GM18519 (cell line): ENCODE results near the gene TUBA1A.
"Not testable (repeated sequence)": the region's sequence is repeated elsewhere in the genome, so short reads cannot be mapped to it uniquely, and the experiment has no call there.

ENCODE experiments used
- ATAC-seq: cut with Tn5 transposase; IDR thresholded peaks from one replicate; pipeline ENCODE4 v1.9.1; 2021; ENCODE audit warnings: mild to moderate bottlenecking, moderate library complexity; ENCODE audit not compliant: unreplicated experiment, low FRiP score

The TUBA1A gene

DNA sequence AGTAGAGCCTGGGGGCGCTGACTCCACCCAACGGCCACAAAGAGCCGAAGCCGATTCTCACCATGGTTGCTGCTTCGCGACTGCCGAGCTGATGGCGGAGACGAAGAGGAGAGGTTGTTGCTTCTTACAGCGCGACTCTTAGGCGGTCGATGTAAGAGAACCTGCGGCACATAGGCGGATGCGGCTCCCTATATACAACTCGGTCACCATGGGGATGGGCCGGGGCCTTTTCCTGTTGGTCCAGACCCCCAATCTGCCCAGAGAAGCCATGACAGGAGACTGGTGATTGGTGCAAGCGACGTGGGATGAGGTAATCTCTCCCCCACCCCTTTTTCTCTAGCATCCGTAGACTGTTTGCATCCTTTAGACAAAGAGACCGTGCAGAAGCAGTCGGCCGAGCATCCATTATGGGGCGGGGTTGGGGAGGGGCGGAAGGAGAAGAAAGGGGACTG lies at the start of gene TUBA1A:
Gene TUBA1A (minus strand): TSS at position 165 of the 452 bp plus-strand sequence. CDS start 101 bp downstream, at position 64.
- ATAC-seq: peak; percentile 87

DNA sequence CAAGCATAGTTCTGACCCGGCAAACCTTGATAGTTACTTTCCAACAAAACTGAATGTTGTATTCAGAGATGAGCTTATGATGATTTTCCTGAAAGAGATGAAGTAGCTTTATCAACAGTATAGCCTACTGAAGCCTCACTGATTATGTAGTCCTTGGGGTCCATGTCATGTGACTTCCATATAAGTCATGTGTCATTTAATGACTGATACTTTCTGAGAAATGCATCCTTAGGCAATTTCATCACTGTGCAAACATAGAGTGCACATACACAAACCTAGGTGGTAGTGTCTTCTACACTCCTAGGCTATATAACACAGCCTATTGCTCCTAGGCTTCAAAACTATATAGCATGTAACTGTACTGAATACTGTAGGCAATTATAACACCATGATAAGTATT lies 47.5 kb upstream of the TUBA1A start:
- no peak for ATAC-seq

DNA sequence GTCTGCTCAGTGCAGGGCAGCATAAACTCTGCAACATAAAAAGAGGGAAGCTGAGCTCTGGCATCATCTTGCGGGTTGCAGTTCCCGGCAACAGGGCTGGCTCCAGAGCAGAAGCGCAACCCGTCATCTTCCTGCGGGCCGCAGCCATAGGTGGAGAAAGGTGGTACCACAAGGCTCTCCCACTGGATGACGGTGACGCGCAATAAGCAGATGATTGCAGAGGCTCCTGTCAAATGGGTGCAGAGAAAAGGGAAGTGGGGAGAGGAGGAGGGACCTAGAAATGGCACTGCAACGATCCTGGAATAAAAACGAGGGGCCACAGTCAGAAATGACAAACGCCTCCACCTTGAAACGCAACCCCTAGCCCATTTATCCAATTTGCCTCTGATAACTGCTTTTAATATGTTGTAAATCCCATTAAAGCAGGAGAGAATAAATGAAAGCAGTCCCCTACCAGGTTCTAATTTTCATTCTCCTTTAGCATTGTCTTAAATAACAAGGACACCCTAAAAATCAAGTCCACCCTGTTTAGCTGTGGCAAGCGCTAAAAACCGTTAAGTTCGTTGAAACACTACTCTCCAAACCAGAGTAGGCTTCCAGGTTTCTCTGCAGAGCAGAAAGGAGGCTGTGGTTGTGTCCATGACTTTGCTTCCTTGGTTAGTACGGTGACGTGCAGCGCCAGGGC lies 45.1 kb upstream of the TUBA1A start:
- no peak for ATAC-seq

DNA sequence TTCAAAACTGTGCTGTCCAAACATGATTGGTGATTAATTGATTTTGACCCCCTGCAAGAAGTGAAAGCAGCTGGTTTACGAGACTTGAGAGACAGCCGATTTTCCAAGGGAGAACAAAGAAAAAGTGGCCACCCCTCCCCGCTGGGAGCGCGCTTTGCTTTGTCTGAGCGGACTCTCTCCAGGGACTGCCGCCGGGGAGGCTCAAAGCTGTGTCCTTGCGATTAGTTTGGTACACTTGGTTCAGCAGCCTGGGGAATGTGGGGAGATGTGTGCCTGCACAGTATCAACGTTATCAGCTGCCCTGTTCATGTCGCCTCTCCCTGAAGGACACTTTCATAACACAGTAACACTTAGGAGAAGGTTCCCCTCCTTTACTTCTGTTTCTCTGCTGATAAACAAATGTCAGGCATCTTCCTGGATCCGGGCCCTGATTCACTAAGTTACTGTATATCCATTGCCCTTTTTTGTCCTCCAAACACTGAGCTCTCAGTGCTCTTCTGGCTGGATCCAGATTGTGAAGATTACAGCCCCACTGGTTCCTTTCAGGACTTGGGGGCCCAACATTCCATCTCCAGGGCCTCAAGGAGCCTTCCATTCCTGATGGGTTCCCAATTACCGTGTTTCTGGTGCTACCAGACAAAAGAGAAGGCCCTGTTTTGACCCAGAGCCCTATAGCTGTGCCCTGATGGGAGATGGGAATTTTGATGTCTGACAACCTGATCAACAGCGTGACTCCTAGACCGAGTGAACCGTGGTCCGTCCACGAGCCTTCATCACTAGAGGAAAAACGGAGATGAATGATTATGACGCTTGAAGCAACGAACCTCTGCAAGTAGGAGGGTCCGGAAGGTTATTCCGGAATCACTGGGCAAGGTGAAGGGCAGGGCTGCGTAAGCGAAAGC lies 44.3 kb upstream of the TUBA1A start:
- no peak for ATAC-seq

DNA sequence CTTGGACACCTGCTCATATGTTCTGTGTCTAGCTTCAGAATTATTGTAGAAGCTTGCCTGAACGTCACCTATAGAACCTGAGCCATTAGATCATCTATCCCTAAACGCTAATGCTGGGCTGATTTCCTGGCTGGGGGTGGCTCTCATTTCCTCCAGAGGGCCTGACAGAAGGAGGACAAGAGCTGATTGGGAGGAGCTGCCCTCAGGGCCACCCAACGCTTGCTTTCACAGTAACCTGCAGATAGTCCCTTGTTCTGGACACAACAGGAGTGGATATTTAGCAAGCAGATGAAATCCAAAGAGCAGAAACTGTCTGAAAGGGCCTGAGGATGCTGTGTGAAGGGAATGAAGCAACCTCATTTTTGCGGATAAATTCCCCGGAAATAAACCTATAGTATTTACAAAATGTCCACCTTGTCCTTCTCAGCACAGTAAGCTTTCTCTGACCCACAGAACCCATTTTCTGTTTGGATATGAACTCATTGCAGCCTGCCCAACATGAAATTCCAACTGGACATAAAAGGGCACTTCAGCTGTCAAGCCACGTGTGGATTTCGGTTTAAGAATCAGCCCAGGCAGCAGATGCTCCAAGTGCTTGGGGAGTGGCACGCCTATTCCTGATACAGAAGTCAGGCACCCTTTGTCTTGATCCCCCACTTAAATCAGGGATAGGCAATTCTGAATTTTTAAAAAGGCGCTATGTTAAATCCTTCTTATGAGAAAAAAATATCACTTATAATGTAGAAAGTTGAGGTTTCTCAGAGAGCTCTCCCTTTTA lies 43.2 kb upstream of the TUBA1A start:
- ATAC-seq: no peak

DNA sequence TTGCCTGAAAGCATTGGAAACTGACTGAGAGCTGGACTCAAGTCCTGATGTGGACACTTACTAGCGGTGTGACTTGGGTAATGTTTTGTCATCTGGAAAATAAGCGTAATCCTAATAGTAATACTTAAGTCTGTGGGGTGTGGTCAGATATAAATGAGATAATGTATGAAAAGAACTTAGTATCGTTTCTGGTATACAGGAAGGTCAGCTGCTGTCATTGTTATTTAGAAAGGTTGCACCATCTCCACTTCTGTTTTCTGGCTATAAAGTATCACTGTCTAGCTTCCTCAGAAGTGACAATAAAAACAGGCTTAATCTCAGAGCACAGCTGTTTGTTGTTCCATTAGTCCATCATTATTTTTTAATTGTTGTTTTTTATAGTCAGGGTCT lies 41.9 kb upstream of the TUBA1A start:
- ATAC-seq: no peak

DNA sequence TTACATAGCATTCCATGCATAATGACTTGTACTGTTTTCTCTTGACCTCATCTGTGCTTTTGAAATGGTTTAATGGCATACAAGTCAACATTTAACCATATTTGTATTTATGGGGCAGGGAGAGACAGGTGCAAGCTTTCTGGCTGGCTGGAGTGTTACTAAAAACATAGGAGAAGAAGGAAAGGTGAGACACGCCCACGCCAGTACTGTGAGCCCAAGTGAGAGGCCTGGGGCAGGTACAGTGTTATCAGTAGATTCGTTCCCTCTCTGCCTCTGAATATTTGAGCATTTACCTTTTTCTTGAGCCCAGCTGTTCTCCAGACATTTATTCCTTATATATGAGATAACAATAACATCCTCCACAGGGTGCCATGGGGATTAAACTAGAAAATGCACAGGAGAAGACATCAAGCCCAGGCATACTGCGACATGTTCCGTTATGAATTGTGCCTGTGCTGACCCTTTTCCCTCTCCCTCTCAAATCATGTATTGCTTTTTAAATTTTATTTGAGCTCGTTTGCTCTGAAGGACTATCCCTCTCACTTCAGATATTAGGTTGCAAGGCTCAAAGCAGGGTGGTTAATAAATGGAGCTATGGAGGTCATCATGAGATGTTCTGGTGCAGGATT lies 41.4 kb upstream of the TUBA1A start:
- no peak for ATAC-seq

DNA sequence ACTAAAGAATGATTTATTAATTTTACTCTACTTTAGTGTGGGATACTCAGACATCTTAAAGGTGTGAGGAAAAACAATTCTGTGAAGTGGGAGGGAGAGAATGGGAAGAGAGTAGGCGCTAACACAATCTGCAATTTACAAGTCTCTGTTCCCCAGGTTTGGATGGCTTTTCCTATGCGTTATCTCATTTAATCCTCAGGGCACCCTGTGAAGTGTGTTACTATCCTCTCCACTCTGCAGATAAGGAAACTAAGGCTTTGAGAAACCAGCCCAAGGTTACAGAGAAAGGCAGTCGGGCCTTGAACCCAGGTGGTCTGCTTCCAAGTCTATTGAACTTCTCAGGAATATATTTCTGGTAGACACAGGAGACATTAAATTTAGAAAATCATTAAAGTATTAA lies 39.8 kb upstream of the TUBA1A start:
- ATAC-seq: no peak

DNA sequence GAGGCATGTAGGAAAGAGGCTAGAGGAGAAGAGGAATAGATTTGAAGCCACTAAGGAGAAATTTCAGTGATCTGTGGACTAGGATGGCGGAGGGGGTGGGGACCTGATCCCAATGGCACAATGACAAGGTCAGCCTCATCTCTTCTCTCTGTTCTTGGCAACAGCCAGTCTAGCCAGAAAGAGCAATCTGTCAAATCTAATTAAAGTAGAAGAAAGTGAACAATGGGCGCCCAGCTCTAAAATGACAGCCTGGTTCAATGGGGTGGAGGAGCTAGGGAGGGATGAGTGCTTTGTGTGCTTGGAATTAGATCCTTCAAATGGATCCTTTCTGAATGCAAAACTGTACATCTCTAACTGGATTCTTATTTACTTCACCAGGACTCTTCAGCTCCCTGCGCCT lies 38.8 kb upstream of the TUBA1A start:
- ATAC-seq: no peak

DNA sequence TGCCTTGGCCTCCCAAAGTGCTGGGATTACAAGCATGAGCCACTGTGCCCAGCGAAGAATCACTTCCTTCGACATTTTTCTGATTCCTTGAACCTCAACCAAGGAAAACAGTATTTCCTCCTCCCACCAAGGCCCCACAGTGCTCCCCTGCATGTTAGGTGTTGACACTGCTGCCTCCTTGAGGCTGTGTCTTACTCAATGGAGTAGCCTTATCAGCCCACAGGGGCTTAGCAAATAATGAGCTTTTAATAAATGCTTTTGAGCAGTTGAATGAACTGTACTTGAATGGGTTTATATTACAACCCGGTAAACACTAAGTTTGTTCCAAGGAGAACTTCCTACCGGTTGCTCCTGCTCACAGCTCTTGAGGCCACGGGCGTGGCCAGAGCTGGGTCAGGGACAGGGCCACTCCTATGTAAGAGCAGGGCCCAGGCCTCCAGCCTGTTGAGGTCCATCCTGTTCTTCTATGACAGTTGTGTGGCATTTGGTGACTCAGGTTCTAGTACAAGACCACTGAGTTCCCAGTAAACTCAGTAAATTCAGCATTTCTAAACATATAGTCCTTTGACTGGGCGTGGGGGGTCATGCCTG lies 36.8 kb upstream of the TUBA1A start:
- ATAC-seq: no peak

DNA sequence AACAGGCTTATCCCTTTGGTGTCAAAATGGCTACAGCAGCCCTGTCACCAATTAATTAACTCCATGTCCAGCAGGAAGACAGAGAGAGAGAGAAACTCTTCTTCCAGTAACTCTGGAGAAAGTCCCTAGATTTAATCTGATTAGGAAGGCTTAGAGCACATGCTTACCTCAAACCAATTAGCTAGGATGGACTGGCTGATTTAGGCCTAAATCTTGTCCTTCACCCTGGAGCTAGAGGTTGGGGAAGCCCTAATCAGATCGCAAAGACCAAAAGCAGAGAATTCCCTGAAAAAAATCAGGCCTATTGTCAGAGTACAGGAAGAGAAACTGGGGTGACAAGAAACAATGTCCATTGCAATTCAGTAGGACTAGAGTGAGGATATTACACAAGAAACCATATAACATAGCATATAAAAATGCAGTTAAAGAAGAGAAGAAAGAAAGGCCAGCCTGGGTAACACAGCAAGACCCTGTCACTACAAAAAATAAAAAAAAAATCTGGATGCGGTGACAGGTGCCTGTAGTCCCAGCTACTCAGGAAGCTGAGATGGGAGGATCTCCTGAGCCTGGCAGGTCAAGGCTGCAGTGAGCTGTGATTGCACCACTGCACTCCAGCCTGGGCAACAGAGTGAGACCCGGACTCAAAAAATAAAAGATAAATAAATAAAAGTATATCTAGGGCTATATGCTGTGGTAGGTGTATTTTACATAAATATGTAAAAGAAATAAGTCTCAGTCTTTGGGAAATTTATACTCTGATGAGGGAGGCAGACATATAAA lies 34.9 kb upstream of the TUBA1A start:
- no peak for ATAC-seq

DNA sequence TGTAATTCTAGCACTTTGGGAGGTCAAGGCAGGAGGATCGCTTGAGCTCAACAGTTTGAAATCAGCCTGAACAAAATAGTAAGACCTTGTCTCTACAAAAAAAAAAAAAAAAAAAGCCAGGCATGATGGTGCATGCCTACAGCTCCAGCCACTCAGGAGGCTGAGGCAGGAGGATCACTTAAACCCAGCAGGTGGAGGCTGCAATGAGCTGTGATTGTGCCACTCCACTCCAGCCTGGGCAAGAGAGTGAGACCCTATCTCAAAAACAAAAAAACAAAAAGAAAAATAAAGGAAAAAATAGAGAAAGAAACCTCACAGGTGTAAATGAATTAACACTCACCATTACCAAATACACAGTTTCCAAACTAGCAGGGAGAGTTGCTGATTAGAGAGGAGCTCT lies 34.2 kb upstream of the TUBA1A start:
- no peak for ATAC-seq

DNA sequence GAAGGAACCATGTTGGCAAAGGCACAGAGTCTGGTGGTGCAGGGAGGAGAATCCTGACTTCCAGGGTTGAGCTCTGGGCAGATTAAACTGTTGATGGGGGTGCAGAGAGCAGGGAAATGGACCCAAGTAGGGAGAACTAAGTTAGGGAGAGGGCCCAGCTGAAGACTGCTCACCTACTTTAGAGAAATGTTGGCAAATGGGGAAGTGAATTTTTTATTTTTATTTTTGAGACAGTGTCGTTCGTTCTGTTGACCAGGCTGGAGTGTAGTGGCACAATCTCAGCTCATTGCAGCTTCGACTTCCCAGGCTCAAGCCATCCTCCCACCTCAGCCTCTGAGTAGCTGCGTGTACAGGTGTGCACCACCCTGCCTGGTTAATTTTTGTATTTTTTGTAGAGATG lies 32.1 kb upstream of the TUBA1A start:
- no peak for ATAC-seq

DNA sequence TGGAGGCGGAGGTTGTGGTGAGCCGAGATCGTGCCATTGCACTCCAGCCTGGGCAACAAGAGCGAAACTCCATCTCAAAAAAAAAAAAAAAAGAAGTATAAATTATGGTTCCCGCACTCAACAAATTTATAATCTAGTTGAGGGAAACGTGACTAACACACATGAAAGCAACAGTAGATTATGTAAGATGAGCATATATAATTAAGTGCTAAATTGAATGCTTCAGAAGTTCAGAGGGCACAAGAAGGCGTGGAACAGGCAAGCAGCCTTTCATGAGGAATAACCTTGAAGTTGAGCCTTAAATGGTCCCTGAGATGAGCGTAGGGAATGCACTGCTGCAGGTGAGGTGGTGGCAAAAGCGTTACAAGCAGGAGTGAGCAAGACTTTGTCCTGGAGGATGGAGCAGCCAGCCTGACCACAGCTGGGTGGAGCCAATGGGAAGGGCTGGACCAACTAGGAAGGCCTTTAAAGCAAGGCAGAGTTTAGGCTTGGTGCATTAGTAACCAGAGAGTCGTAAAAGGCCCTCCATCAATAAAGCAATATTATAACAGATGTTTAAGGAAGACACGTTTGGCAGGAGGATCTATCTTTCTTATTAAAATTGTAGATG lies 30.6 kb upstream of the TUBA1A start:
- ATAC-seq: no peak

DNA sequence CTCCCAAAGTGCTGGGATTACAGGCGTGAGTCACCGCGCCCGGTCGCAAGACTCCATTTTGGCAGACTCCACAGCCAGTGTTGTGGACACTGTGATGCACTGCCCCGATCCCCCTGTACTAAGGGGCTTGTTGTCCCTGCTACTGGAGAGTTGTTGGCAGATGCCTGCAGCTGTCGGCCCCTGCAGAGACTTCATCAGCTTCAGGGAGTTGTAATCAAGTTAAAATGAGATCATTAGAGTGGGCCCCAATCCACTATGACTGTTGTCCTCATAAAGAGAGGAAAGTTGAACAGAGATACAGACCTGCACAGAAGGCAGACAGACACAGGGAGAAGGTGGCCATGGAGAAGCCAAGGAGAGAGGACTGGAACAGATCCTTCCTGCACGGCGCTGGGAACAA lies 23.7 kb upstream of the TUBA1A start:
- no peak for ATAC-seq

DNA sequence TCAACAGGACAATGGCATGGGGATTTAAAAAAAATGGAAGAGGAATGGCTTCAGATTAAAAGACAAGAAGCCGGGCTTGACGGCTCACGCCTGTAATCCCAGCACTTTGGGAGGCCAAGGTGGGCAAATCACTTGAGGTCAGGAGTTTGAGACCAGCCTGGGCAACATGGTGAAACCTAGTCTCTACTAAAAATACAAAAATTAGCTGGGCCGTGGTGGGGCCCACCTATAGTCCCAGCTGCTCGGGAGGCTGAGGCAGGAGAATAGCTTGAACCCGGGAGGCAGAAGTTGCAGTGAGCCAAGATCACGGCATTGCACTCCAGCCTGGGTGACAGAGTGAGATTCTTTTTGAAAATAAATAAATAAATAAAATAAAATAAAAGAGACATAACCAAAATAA lies 21.8 kb upstream of the TUBA1A start:
- not testable (repeated sequence) for ATAC-seq

DNA sequence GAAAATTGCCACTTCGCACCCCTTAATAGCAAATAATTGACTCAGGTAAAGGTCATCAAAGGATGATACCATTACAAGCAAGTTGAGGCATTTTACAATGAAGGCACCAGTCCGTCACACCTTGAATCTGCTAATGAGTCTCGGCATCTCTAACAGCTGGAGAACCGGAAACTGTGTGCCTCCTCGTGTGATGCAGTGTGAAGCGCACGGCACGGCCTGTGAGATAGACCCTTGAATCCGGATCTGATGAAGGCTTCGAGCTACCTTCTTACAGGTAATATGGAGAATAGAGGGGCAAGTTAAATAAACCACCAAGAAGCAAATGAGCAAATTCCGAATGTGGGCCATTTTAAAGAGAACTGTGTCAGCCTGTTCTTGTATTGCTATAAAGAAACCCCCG lies 19.8 kb upstream of the TUBA1A start:
- ATAC-seq: no peak

DNA sequence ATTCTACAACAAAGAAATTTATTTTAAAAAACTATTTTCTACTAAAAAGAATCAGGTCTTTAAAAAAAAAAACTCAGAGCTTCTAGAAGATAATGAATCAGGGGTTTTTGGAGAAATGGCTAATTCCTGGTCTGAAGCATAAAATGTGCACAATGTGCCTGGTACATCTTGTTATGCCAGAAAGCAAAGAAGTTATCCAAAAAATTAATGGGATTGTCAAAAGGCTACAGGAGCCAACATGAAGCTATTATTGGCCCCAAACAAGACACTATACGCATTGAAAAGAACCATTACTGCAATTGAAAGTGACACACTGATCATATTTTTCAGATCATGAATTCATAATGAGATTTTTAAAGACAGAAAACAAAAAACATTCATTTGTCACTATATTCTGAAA lies 19.3 kb upstream of the TUBA1A start:
- ATAC-seq: no peak

DNA sequence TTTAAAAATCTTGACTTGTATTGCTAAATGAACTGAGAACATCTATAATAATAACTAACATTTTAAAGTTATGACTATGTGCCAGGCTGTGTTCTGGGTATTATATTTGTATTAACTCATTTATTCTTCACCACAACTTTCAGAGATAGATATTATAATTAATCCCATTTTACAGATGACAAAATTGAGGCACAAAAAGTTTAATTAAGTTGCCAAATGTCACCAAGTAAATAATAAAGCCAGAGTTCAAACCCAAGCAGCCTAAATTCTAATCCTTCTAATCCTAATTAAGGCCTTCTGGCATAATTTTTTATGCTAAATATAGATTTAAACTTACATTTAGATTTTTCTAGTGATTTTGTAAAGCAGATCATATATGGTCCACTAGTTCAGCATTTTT lies 17.5 kb upstream of the TUBA1A start:
- ATAC-seq: no peak
